Stimulated activated CD8-positive, alpha-beta memory T cell treated with anti-CD3 and anti-CD28 coated beads, Interleukin-7, amount 100 ng/mL, for 48 hours (primary cell): ENCODE data around the gene RHOD.

Experiments used
- DNase-seq, 2 donors: peaks; one replicate each; pipeline ENCODE4 v3.0.0-alpha.2; 2020; ENCODE audit warnings: low read depth in 1 of 2; ENCODE audit errors: extremely low read depth in 1 of 2

Gene RHOD

DNA sequence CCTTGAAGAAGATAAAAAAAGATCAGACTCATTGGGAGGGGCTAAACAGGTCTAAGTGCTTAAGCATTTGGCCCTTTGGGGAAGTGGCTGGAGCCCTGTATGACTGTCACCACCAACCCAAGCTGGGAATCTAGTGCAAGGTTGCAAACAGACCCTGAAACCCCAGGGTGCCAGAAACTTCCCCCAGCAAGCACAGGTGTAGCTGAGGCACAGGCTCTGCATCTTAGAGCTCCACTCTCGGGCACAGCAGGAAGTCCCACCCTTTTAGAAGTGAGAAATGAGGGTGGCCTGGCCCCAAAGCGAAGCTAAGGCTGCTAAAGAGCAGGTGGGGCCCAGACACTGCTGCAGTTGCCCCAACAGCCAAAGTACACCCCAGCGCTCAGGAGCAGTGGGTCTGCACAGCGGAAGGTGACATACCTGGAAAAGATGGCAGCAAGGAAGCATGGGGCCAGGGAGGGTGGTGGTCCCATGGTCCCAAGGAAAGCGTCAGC lies 56.6 kb downstream of the RHOD start:
- DNase-seq: no peak

DNA sequence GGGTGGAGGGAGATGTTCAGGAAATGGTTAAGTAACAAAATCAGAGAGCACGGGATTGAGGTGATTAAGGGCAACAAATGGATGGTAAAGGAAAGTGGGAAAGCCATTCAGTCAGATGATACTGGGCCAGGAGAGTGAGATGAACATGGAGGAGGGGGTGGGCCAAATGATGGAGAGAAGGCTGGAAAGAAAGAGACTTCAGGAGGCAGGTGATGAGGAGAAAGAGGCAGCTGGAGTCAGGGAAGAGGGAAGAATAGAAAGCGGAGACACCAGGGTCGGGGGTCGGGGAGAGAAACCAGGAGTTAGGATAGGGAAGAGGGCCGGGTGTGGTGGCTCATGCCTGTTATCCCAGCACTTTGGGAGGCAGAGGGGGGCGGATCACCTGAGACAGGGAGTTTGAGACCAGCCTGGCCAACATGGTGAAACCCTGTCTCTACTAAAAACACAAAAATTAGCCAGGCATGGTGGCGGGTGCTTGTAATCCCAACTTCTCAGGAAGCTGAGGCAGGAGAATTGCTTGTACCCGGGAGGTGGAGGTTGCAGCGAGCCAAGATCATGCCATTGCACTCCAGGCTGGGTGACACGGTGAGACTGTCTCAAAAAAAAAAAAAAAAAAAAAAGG lies 57.7 kb downstream of the RHOD start:
- no peak for DNase-seq

DNA sequence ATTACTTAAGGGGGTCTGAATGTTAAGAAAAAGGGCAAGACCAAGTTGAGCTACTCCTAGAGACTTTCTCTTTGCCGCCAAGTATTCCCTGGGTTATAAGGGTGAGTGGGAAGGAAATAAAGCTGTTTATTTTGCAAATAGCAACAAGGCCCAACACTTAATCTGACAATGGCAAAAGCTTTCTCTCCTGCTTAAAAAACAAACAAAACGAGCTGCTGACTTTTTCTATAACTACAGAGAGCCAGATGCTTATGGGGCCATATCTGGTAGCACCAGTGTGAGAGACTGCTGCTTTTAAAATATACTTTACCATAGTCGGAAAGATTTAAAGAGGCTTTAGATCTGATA lies 60.1 kb downstream of the RHOD start:
- no peak for DNase-seq

DNA sequence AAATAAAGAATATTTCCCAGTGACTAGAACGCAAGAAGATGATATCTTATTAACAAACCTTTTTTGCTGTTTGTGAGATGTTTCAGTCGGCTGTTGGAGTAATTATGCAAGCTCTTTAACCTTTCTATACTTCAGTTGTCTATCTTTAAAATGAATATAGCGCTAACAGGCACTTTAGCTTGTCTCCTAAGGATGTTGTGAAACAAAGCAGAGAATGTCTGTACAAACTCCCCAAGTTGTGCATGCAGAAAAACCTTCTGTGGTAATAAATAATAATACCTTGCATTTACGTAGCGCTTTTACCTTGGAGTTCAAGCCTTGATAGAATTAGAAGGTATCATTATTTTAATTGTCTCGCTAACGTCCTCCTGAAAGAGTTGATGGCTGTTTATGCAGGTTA lies 60.5 kb downstream of the RHOD start:
- no peak for DNase-seq

DNA sequence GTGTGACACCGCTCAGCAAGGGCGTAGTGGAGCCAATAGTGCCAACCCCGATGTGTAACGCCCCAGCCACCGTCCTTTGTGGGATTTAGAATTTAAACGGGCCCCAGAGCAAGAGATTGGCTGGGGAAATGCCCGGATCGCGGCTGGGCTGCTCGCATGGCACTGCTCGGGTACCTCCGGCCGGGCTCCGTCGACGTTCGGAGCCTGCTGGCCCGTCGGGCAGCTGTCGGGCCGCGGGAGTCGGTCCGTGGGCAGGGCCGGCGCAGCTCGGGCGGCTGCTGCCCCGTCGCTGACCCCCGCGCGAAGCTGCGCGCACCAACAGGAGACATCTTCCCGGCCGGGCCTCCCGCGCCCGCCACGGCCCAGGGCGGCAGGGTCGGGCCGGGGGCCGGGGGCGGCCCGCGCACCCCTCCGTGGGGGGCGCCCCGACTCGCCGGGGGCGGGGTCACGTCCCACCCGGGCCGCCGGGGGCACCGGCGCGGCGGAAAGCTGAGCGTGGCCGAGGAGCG lies 61.1 kb downstream of the RHOD start:
- no peak for DNase-seq

DNA sequence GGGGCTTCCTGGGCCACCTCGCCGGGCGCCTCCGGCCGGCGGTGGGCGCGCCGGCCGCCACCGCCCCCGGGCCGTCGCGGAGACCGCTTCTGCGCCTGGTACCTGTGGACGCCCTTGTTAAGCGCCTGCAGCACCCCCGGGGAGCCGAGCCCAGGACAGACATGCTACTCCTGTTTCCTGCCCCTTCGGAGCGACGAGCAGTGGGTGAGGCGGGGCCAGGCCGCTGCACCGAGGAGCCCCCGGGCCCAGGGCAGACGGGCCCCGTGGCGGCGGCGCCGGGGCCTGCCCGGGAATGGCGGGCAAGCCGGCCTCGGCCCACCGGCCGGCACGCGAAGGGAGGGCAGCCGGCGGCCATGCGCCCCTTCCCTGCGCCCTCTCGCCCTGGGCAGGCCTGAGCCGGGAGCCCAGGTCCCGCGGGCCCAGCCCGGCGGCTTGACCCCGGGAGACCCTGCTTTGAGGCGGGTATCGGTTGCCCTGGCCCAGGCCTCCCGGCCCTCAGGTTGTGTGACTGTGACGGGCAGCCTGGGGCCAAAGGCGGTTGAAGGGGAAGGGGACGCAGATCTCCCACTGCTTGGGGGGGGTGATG lies 61.6 kb downstream of the RHOD start:
- peak in 1 of 2 donors; percentile 13 for DNase-seq

DNA sequence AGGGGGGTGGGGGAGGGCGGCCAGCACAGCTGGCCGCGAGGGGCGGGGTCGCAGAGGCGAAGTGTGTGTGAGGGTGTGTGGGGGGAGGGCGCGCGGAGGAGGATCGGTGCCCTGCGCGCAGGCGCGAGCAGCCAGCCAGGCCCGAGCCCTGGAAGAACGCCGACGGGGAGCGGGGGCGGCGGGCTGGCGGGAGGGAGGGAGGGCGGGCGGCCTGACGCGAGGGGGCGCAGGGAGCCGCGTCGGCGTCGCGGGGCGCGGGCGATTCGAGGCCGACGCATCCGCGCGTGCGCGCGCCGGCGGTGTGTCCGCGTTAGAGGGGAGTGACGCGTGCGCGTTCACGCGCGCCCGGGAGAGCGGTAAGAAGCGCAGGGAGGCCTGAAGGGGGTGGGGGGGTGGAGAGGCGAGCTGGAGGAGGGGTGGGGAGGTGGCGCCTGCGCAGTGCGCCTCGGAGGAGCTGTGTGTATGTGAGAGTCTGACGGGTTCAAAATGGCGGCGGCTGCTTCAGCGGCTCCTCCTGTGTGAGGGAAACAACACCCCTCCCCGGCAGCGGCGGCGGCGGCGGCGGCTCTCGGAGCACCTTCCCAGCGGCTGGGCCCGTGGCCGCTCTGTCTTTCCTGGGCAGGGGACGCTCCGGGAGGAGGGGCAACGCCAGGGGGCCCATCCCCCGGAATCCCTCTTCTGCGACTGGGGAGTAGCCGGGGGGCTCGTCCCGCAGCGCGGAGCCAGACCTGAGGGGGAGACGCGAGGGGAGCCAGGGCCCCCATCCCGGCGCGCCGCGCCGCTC lies 62.3 kb downstream of the RHOD start, which contains the start of gene KDM2A:
Gene KDM2A, plus strand, starts transcription at position 463 of the 784 bp plus-strand sequence. CDS start 2,054 bp downstream, outside the sequence.
- DNase-seq: peak; percentile 98 to 100

DNA sequence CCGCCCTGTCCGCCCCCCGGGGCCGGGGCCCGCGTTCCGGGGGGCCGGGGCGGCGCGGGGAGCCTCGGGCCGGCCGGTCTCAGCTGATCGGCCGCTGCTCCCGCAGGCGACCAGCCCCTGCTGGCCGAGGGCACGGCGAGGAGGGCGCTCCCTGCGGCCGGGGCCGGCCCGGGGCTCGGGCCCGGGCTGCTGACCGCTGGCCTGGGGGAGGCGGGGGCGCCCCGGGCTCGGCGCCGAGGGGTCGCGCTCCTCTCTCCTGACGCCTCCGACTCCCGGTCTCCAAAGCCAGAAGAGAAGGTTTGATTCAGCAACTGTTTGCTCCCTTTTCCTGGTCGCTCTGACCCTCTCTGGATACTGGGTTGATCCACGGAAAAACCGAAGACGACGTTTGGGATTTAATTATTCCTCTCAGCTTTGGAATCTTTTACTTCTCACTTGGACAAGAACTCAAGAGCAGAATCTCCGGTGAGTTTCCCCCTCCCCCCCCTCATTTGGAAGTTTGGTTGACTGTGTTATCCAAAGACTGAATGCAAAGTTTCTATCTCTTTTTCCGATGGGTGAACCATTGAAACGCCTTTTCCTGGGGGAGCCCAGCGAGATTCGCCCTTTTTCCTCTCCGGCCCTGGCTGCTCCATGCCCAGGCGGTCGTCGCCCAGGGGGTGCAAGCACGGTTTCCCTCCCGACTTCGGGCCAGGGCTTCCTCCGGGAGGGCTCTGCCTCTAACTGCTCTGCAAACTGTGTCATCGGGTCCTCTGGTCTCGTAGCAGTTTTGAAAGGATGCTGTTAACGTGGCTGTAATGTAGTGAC lies 63.1 kb downstream of the RHOD start:
- DNase-seq: no peak

DNA sequence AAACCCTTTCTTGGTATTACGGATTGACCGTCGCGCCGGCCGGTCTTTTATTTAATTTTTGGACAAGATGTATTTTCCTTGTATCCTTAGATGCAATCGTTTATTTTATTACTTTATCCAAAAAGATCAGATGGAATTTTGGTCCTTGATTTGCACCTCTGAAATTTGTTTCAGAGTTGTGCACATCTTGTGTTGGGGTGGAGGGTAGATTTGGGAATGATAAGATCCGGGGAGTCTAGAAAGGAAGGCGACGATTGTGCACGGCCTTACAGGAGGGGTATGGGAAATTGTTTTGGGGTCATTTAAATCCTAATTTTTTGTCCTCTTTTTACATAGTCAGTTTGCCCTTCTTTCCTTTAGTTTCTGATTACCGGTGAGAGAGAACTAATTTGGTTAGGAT lies 63.8 kb downstream of the RHOD start:
- DNase-seq: no peak

DNA sequence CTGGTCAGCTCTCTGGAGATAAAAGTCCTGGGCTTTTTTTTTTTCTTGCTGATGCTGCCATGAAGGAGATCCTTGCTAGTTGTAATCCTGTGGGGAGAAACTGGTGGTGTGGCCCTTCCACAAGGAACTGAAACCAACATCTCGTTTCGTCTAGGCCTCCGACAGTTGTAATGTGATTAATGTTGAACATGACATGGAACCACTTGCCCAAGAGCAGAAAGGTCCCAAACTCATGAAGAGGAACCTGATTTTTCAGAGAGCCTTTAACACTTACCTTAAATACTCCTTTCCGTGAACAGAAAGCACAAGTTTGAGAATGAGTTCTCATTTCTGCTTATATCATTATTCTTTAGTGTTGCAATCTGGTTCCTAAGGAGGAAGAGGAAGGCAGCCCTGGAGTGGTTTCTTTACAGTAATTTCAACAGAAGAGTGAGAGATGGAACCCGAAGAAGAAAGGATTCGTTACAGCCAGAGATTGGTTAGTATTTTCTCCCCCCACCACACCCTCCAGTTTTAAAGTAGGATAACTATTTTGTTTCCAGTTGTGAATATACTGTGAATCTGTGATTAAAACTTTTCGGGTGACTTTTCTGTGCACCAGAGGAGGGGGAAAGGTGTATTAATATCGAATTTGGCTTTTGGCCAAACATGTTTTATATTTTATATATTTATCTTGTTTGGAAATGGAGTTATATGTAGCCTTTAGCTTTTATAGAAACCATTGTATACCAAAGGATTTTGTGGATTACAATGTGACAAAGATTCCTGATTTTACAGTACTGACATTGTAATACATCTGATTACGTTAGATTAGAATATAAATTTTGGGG lies 64.4 kb downstream of the RHOD start:
- no peak for DNase-seq
